Stimulated activated CD8-positive, alpha-beta memory T cell treated with anti-CD3 and anti-CD28 coated beads, Interleukin-4, amount 100 ng/mL, for 4 hours (primary cell): ENCODE results near the gene VPS26A.

Experiments used
- DNase-seq, 2 donors: peaks; one replicate each; pipeline ENCODE4 v3.0.0-alpha.2; 2020; ENCODE audit warnings: low read depth in 2 of 2, low spot score in 1 of 2

VPS26A gene

GRCh38 chr10:69218831-69219230, 94.9 kb downstream of the VPS26A start:
- no peak for DNase-seq

GRCh38 chr10:69220041-69220451, 96.1 kb downstream of the VPS26A start, which contains the start of gene HKDC1:
HKDC1 (plus strand) TSS chr10:69220332; CDS start chr10:69220436, 104 bp downstream.
- no peak for DNase-seq

- no peak for DNase-seq
Observed at GRCh38 chr10:69220507-69220906, 96.5 kb downstream of the VPS26A start.
